ENCODE results near the gene TTC23.

Gene TTC23

GRCh38 chr15:99187936-99188335 lies 61.4 kb downstream of the TTC23 start:
- no peak for DNase-seq (ENCODE audit: low read depth)
- H3K4me3 ChIP-seq (ENCODE audit: low read depth, low read length), result no peak overlapping the region
- TF ChIP-seq, protein P1, sequence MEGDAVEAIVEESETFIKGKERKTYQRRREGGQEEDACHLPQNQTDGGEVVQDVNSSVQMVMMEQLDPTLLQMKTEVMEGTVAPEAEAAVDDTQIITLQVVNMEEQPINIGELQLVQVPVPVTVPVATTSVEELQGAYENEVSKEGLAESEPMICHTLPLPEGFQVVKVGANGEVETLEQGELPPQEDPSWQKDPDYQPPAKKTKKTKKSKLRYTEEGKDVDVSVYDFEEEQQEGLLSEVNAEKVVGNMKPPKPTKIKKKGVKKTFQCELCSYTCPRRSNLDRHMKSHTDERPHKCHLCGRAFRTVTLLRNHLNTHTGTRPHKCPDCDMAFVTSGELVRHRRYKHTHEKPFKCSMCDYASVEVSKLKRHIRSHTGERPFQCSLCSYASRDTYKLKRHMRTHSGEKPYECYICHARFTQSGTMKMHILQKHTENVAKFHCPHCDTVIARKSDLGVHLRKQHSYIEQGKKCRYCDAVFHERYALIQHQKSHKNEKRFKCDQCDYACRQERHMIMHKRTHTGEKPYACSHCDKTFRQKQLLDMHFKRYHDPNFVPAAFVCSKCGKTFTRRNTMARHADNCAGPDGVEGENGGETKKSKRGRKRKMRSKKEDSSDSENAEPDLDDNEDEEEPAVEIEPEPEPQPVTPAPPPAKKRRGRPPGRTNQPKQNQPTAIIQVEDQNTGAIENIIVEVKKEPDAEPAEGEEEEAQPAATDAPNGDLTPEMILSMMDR (IDR thresholded peaks at IDR 0.05; ENCODE audit: insufficient read depth, low read depth, low read length, missing control alignments), result no peak

- H3K4me3 ChIP-seq (ENCODE audit: low read depth, low read length), result no peak overlapping the region
- TF ChIP-seq, protein P1 (IDR thresholded peaks at IDR 0.05; ENCODE audit: insufficient read depth, low read depth, low read length, missing control alignments), result no peak
- no peak for DNase-seq (ENCODE audit: low read depth)
Observed at GRCh38 chr15:99185414-99186130, 63.8 kb downstream of the TTC23 start.

GRCh38 chr15:99182791-99183190 lies 66.6 kb downstream of the TTC23 start:
- TF ChIP-seq, protein P1 (IDR thresholded peaks at IDR 0.05; ENCODE audit: insufficient read depth, low read depth, low read length, missing control alignments), result no peak
- no peak overlapping the region for H3K4me3 ChIP-seq (ENCODE audit: low read depth, low read length)
- no peak for DNase-seq (ENCODE audit: low read depth)

- TF ChIP-seq, protein P1 (IDR thresholded peaks at IDR 0.05; ENCODE audit: insufficient read depth, low read depth, low read length, missing control alignments), result no peak
- no peak overlapping the region for H3K4me3 ChIP-seq (ENCODE audit: low read depth, low read length)
- DNase-seq (ENCODE audit: low read depth), result no peak
Observed at GRCh38 chr15:99181545-99181971, 67.8 kb downstream of the TTC23 start.

DNA sequence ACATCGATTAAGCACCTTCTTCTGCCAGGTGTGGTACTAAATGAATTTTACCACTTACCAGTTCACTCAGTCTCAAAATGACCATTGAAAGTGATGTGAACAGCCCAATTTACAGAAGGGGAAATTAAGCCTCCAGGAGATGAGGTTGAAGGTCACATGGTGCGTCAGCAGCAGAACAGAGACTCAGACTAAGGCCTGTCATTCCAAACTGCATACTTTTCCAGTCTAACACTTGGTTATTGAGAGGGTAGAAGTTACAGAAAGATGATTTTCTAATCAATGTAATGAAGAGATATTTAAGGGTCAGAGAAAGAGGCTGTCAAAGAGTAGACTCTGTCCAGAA lies 68.4 kb downstream of the TTC23 start:
- DNase-seq (ENCODE audit: low read depth), result no peak
- no peak overlapping the region for H3K4me3 ChIP-seq (ENCODE audit: low read depth, low read length)
- TF ChIP-seq, protein P1 (IDR thresholded peaks at IDR 0.05; ENCODE audit: insufficient read depth, low read depth, low read length, missing control alignments), result no peak

DNA sequence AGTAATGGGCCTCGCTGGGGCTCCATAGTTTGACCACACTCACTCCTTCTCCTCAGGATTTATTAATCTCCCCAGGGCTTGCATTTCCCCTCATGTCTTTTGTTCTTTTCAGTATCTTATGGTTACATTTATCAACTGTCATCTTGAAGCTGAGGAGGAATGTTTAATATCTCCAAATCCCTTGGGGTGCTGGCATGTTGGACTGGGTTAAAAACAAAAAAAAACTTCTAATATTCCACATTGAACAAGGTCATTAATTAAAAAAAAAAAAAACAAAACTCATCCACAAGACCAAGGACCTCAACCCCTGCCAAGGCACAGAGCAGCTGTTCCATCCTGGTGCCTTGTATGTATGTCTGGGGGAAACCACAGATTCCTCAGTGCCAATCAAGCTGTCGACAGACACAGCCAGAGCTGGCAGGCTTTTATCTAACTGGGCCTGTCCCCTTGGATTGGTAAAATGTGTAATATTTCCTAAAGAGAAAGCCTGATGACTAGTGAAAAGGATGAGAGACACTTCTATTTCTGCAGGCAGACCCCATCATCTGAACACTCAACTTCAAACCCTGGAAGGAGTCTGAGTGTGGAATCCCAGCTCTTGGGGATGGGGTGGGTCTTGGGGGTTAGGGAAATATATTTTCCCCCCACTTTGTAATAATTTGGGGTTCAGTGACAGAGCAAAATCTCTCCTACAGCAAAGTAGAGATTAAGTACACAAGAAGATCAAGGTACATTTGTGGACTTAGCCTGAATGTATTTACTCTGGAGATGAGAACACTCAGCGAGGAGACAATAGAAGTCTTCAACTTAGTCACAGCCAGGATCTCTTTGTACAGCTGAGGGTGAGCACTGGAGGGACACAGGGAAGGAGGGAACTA lies 69.1 kb downstream of the TTC23 start:
- TF ChIP-seq, protein P1 (IDR thresholded peaks at IDR 0.05; ENCODE audit: insufficient read depth, low read depth, low read length, missing control alignments), result no peak
- no peak for DNase-seq (ENCODE audit: low read depth)

More for the DNA sequence above, 69.1 kb downstream of the TTC23 start:
- H3K4me3 ChIP-seq (ENCODE audit: low read depth, low read length), result no peak overlapping the region

Data from GM12865 (cell line).